Measurements from ENCODE around the gene LHFPL3. TPM values are rescaled to one million over a fixed set of nuclear protein-coding genes. Genes with fewer than 3 reads are reported as not detected.

Gene LHFPL3
- total RNA-seq, 2 experiments from 2014 or later: not detected

GRCh38 chr7:104784686-104785085 is 456.3 kb downstream of the LHFPL3 start:
- ChIA-PET POLR2A (no interaction called here), CTCF (ENCODE audit: unreplicated experiment) (no interaction called here)
- no peaks in the 10 kb centered on the region for H3K9me2 ChIP-seq (ENCODE audit: insufficient read depth, low read length)
- no peak overlapping the region for H3K4me3 ChIP-seq (ENCODE audit: low read depth, low read length, poor library complexity, severe bottlenecking)
- DNase-seq (ENCODE audit: low spot score): no peak
- H4K20me1 ChIP-seq (ENCODE audit: insufficient read depth, low read length): no peaks in the 10 kb centered on the region
- no peak overlapping the region for H3K27ac ChIP-seq (ENCODE audit: low read depth, low read length, poor library complexity, severe bottlenecking)
- intact Hi-C loops (cut with micrococcal nuclease; ENCODE audit: unreplicated experiment): loop anchor here (10.0 kb wide), 1 partner anchor 60 kb away; no protein-coding TSS in a partner anchor
- no peaks in the 10 kb centered on the region for H3K9me3 ChIP-seq (ENCODE audit: low read length)
- TF ChIP-seq EZH2phosphoT487 (IDR thresholded peaks at IDR 0.05; ENCODE audit: borderline replicate concordance, low read depth, low read length): no peak
- TF ChIP-seq CTCF (conservative IDR thresholded peaks at IDR 0.05; ENCODE audit: low read length): no peak
- H2AFZ ChIP-seq (ENCODE audit: low read length): no peak overlapping the region
- no peaks in the 10 kb centered on the region for H3K4me1 ChIP-seq (ENCODE audit: insufficient read depth, low read length, poor library complexity, severe bottlenecking)
- H3K36me3 ChIP-seq (ENCODE audit: insufficient read depth, low read length): no peaks in the 10 kb centered on the region
- no peak overlapping the region for H3K4me2 ChIP-seq (ENCODE audit: low read length)
- no TSS peak for BruUV-seq (replicated peaks)
- H3K79me2 ChIP-seq (ENCODE audit: insufficient read depth, low read depth, low read length): no peaks in the 10 kb centered on the region

- Histone ChIP-seq H3K4me1 (ENCODE audit: insufficient read depth, low read length, poor library complexity, severe bottlenecking) (no peaks in the 10 kb centered on the region), H3K9me3 (ENCODE audit: low read length) (no peaks in the 10 kb centered on the region), H2AFZ (ENCODE audit: low read length) (no peak overlapping the region), H3K27ac (ENCODE audit: low read depth, low read length, poor library complexity, severe bottlenecking) (no peak overlapping the region), H3K79me2 (ENCODE audit: insufficient read depth, low read depth, low read length) (no peaks in the 10 kb centered on the region), H3K4me3 (ENCODE audit: low read depth, low read length, poor library complexity, severe bottlenecking) (no peak overlapping the region), H3K36me3 (ENCODE audit: insufficient read depth, low read length) (no peaks in the 10 kb centered on the region), H4K20me1 (ENCODE audit: insufficient read depth, low read length) (no peaks in the 10 kb centered on the region), H3K4me2 (ENCODE audit: low read length) (no peak overlapping the region), H3K9me2 (ENCODE audit: insufficient read depth, low read length) (no peaks in the 10 kb centered on the region)
- BruUV-seq (replicated peaks): no TSS peak
- no peak for DNase-seq (ENCODE audit: low spot score)
- intact Hi-C loops (cut with micrococcal nuclease; ENCODE audit: unreplicated experiment): loop anchor here (10.0 kb wide), 1 partner anchor 65 kb away; no protein-coding TSS in a partner anchor
- CTCF ChIA-PET (ENCODE audit: unreplicated experiment): no interaction called here
- POLR2A ChIA-PET: no interaction called here
- TF ChIP-seq EZH2phosphoT487 (IDR thresholded peaks at IDR 0.05; ENCODE audit: borderline replicate concordance, low read depth, low read length) (no peak), CTCF (conservative IDR thresholded peaks at IDR 0.05; ENCODE audit: low read length) (no peak)
Observed at GRCh38 chr7:104789780-104790179, 461.4 kb downstream of the LHFPL3 start.

- no peak overlapping the region for H3K4me3 ChIP-seq (ENCODE audit: low read depth, low read length, poor library complexity, severe bottlenecking)
- CTCF ChIA-PET (ENCODE audit: unreplicated experiment): no interaction called here
- no peak overlapping the region for H3K27ac ChIP-seq (ENCODE audit: low read depth, low read length, poor library complexity, severe bottlenecking)
- no peak for DNase-seq (ENCODE audit: low spot score)
- no peaks in the 10 kb centered on the region for H3K9me3 ChIP-seq (ENCODE audit: low read length)
- H3K4me2 ChIP-seq (ENCODE audit: low read length): no peak overlapping the region
- H2AFZ ChIP-seq (ENCODE audit: low read length): no peak overlapping the region
- BruUV-seq (replicated peaks): no TSS peak
- no peaks in the 10 kb centered on the region for H3K4me1 ChIP-seq (ENCODE audit: insufficient read depth, low read length, poor library complexity, severe bottlenecking)
- POLR2A ChIA-PET: no interaction called here
- no peaks in the 10 kb centered on the region for H4K20me1 ChIP-seq (ENCODE audit: insufficient read depth, low read length)
- no peaks in the 10 kb centered on the region for H3K9me2 ChIP-seq (ENCODE audit: insufficient read depth, low read length)
- H3K79me2 ChIP-seq (ENCODE audit: insufficient read depth, low read depth, low read length): no peaks in the 10 kb centered on the region
- intact Hi-C loops (cut with micrococcal nuclease; ENCODE audit: unreplicated experiment): no loop called here
- no peaks in the 10 kb centered on the region for H3K36me3 ChIP-seq (ENCODE audit: insufficient read depth, low read length)
- no peak for TF ChIP-seq CTCF (conservative IDR thresholded peaks at IDR 0.05; ENCODE audit: low read length)
- TF ChIP-seq EZH2phosphoT487 (IDR thresholded peaks at IDR 0.05; ENCODE audit: borderline replicate concordance, low read depth, low read length): no peak
Observed at GRCh38 chr7:104790440-104790839, 462.0 kb downstream of the LHFPL3 start.

All from OCI-LY7 (cell line).